Ovary (tissue), 9 donors: ENCODE data around the gene TUBGCP4. TPM values are rescaled to one million over a fixed set of nuclear protein-coding genes. Genes with fewer than 3 reads are reported as not detected.

Source experiments
- DNase-seq, 5 donors: peaks; one replicate each; pipeline ENCODE4 v3.0.0-alpha.2; 2019 to 2020
- H3K27ac ChIP-seq, 2 donors: fragments of 200-600 bp; one replicate each; pipeline versions ENCODE4 v1.5.1 to v1.8.0; 2019 to 2022
- H3K27me3 ChIP-seq: fragments of 200-600 bp; one replicate; pipeline ENCODE4 v1.8.0; 2022
- H3K36me3 ChIP-seq: fragments of 200-600 bp; sonication (generic); one replicate; pipeline ENCODE4 v1.5.1; 2019
- H3K4me1 ChIP-seq: one replicate; pipeline ENCODE4 v1.8.1; 2013; ENCODE audit warnings: mild to moderate bottlenecking, moderate library complexity; ENCODE audit not compliant: insufficient read depth
- H3K4me3 ChIP-seq: fragments of 200-600 bp; sonication (generic); one replicate; pipeline ENCODE4 v1.5.1; 2017
- H3K9me3 ChIP-seq, 2 donors: fragments of 200-600 bp in 1 of 2; sonication (generic) in 1 of 2; one replicate each; pipeline versions ENCODE4 v1.5.1 to v1.8.1; 2013 to 2019; ENCODE audit warnings: mild to moderate bottlenecking in 1 of 2, moderate library complexity in 1 of 2
- EP300 ChIP-seq: sonication (generic); formaldehyde crosslinking; IDR thresholded peaks from one replicate; pipeline ENCODE4 v1.6.1; 2017; ENCODE audit warnings: antibody characterized with exemption
- POLR2A ChIP-seq: fragments of 450-650 bp; IDR thresholded peaks from one replicate; pipeline ENCODE4 v1.6.1; 2017; ENCODE audit warnings: antibody characterized with exemption, mild to moderate bottlenecking, moderate library complexity
- WGBS, 3 donors: extraction: QIAGEN DNeasy Blood & Tissue Kit in 1 of 3; methylation state at CpG; one replicate each; pipeline versions ENCODE4 v1.1.5 to v1.1.7; 2013 to 2017; 5-methylcytosine and 5-hydroxymethylcytosine counted together
- intact Hi-C, 4 donors: fragments of 100-400 bp; cut with DNase I; formaldehyde crosslinking; loops; one replicate each; pipeline versions ENCODE4 v1.11.0 to v1.15.1; 2022 to 2023
- polyA plus RNA-seq, 2 donors: library from polyadenylated mRNA; stranded (reverse); fragments of 200-250 nt in 1 of 2; fragments of 350-450 nt in 1 of 2; fragmentation: Illumina TruSeq in 1 of 2; extraction: RNeasy Lipid Tissue Mini Kit (QIAGEN cat#74804) in 1 of 2; gene quantifications; one replicate each; pipeline ENCODE4 v1.2.3, GENCODE V29; 2013 to 2014
- total RNA-seq, 7 donors: library from RNA; depleted of rRNA in 2 of 7; stranded (reverse); fragments of >200 nt in 2 of 7; fragmentation: NEBNext Ultra II Directional in 3 of 7; extraction: Animal tissue kit (Norgen Biotek cat#: 25700) in 3 of 7; gene quantifications; one replicate each; pipeline versions ENCODE4 v1.1.0 to v1.2.4, GENCODE V29; 2016 to 2023
- TF ChIP-seq, protein P1 (sequence below), 3 donors: fragments of 450-650 bp in 2 of 3; fragments of 200-600 bp in 1 of 3; IDR thresholded peaks; one replicate each; pipeline versions ENCODE4 v1.5.1 to v1.8.0; 2016 to 2022; ENCODE audit warnings: antibody characterized with exemption in 3 of 3, mild to moderate bottlenecking in 1 of 3
- donor health status: DM: no; HTN: no; CAD: no; lungs with moderate emphysema.
- donor health status: DM: no; HTN: no; CAD: no.
- donor health status: Bipolar disorder and iron deficiency.
- donor health status: DM: yes; HTN: yes; CAD: no.
- donor health status: DM: no; HTN: no; CAD: no.
- donor health status: DM: yes; HTN: yes; CAD: no.

Gene TUBGCP4
- total and polyA plus RNA-seq, 9 donors: 5.0 to 17.0 (median 15.4) TPM

DNA sequence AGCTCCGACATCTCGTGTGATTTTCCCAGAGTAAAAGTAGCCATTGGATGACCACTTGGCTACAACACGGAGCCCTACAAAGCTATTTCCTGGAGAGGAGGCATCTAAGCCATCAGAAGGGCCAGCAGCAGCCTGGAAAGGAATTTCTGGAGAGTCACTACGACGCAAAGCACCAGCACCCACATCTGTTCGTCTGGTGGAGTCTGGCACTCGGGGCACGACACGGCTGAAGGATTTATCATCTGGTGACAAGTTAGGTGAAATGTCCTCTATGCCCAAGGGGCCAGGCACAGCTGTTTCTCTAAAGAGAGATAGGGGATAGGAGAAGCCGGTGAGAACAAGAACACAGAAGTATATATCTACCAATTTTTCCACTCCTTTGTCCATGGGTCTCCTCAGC, 49.5 kb downstream of the TUBGCP4 start:
- TF ChIP-seq, protein P1, sequence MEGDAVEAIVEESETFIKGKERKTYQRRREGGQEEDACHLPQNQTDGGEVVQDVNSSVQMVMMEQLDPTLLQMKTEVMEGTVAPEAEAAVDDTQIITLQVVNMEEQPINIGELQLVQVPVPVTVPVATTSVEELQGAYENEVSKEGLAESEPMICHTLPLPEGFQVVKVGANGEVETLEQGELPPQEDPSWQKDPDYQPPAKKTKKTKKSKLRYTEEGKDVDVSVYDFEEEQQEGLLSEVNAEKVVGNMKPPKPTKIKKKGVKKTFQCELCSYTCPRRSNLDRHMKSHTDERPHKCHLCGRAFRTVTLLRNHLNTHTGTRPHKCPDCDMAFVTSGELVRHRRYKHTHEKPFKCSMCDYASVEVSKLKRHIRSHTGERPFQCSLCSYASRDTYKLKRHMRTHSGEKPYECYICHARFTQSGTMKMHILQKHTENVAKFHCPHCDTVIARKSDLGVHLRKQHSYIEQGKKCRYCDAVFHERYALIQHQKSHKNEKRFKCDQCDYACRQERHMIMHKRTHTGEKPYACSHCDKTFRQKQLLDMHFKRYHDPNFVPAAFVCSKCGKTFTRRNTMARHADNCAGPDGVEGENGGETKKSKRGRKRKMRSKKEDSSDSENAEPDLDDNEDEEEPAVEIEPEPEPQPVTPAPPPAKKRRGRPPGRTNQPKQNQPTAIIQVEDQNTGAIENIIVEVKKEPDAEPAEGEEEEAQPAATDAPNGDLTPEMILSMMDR (IDR thresholded peaks at IDR 0.05): no peak
- Histone ChIP-seq H3K4me1 (no peaks in the 10 kb centered on the region), H3K27me3 (no peaks in the 10 kb centered on the region), H3K36me3 (no peaks in the 10 kb centered on the region), H3K9me3 (no peaks in the 10 kb centered on the region), H3K27ac (no peak overlapping the region), H3K4me3 (no peak overlapping the region)
- WGBS, 3 donors: 78 to 88% (median 84%) methylated on average over 10 of the region's 10 CpGs
- intact Hi-C loops: no loop called here
- DNase-seq: no peak

DNA sequence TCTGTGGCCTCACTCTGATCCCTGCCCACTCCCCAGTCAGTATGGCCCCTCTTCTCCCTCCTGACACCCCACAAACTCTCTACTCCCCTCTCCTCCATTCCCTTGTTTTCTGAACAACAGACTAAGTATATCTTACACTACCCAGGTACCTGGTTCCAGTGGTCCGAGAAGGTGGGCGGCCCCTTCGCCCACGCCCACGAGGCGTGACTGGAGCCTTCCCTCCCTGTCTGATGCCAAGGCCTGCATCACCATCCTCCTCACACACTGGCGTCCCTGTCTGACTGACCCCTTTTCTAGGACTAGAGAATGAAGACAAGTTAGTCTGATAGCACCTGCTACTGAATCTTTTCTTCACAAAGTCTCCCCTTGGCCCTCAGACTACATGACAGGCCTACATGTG, 50.0 kb downstream of the TUBGCP4 start:
- H3K36me3 ChIP-seq: no peaks in the 10 kb centered on the region
- no peak overlapping the region for H3K4me3 ChIP-seq
- intact Hi-C loops: no loop called here
- no peaks in the 10 kb centered on the region for H3K4me1 ChIP-seq
- no peaks in the 10 kb centered on the region for H3K27me3 ChIP-seq
- DNase-seq: no peak
- TF ChIP-seq, protein P1 (IDR thresholded peaks at IDR 0.05): no peak
- no peak for TF ChIP-seq POLR2A
- no peak for TF ChIP-seq EP300
- H3K9me3 ChIP-seq: no peaks in the 10 kb centered on the region
- 93 to 94% (median 94%) methylated on average over 7 of the region's 7 CpGs for WGBS, 3 donors
- no peak overlapping the region for H3K27ac ChIP-seq

DNA sequence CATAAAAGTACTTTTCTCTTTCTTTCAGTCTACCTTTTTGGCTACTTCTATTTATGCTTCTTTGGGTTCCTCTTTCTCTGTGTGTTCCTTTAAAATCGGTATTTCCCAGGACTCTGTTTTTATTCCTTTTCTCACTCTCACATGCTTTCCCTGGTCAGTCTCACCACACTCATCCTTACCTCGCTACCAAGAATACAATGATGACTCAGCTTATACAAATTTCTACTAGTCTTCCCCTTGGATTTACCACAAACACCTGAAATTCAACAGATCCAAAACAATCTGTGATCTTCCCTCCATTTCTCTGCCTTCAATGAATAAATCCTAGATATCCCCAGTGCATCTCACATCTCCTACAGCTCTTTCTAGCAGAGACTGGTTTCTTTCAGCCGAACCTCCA, 52.9 kb downstream of the TUBGCP4 start:
- Histone ChIP-seq H3K4me3 (no peak overlapping the region), H3K9me3 (no peaks in the 10 kb centered on the region), H3K4me1 (no peaks in the 10 kb centered on the region), H3K36me3 (no peaks in the 10 kb centered on the region), H3K27me3 (no peaks in the 10 kb centered on the region), H3K27ac (no peak overlapping the region)
- TF ChIP-seq POLR2A (no peak), EP300 (no peak)
- TF ChIP-seq, protein P1 (IDR thresholded peaks at IDR 0.05): no peak
- WGBS, 3 donors: 93 to 94% (median 93%) methylated on average over 3 of the region's 3 CpGs
- intact Hi-C loops: no loop called here
- no peak for DNase-seq

DNA sequence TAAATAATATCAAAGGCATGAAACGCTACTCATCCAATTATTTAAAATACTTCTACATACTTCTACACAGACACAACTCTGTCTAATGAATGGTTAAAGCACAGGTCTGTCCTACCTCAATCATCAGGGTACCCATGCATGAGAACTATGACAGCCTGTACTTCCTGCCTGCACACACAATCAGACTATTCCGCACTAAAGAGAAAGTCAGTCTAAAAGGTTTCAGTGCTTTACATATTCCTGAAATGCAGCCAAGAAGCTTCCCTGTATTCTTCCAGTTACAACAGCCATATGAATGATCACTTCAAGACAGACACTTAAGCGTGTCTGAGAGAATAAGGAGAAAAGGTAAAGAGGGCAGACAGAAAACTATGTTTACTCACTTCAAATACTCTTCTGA, 58.8 kb downstream of the TUBGCP4 start:
- WGBS, 3 donors: 48 to 64% (median 52%) methylated on average over 3 of the region's 3 CpGs

More for the DNA sequence above, 58.8 kb downstream of the TUBGCP4 start:
- TF ChIP-seq EP300 (no peak), POLR2A (no peak)
- TF ChIP-seq, protein P1 (IDR thresholded peaks at IDR 0.05): no peak
- no peak for DNase-seq
- Histone ChIP-seq H3K4me3 (no peak overlapping the region), H3K36me3 (no peaks in the 10 kb centered on the region), H3K27ac (no peak overlapping the region), H3K27me3 (no peaks in the 10 kb centered on the region), H3K4me1 (no peaks in the 10 kb centered on the region), H3K9me3 (no peaks in the 10 kb centered on the region)
- intact Hi-C loops: no loop called here
